ENCODE measurements around the gene MYNN. TPM values are rescaled to one million over a fixed set of nuclear protein-coding genes. Genes with fewer than 3 reads are reported as not detected.

Gene MYNN
- total RNA-seq, 2 experiments from 2014 or later = 14.9 to 15.6 TPM

Other genes with a start within 250 kb of the MYNN start
- gene MECOM, start 109.7 kb upstream of the MYNN start, total RNA-seq = not detected
- gene TERC, start 8.3 kb upstream of the MYNN start, total RNA-seq = 1 to 10 TPM; 1.9 to 4.0 TPM
- gene ACTRT3, start 3.8 kb upstream of the MYNN start, total RNA-seq = under 1 TPM; 0.43 to 0.58 TPM
- not detected for gene LRRIQ4, start 39.5 kb downstream of the MYNN start, total RNA-seq
- gene LRRC34, start 39.5 kb downstream of the MYNN start, total RNA-seq = 1 to 10 TPM; 5.6 to 6.0 TPM
- gene LRRC31, start 96.5 kb downstream of the MYNN start, total RNA-seq = not detected
- not detected for gene SAMD7, start 138.2 kb downstream of the MYNN start, total RNA-seq
- 10 to 100 TPM; 53.7 to 57.9 TPM for gene SEC62, start 193.4 kb downstream of the MYNN start, total RNA-seq